PFSK-1 (cell line): ENCODE measurements around the gene LCOR.

ENCODE experiments used
- FOXP2 ChIP-seq: optimal IDR thresholded peaks from 2 replicates; pipeline ENCODE3; 2011; ENCODE audit warnings: borderline replicate concordance, control low read depth, inconsistent platforms; ENCODE audit not compliant: insufficient read depth; ENCODE audit errors: extremely low read length, extremely low read depth
- POLR2AphosphoS5 ChIP-seq: IDR thresholded peaks from 2 replicates; pipeline ENCODE4 v1.6.1; 2012; ENCODE audit warnings: low read depth, mild to moderate bottlenecking, control low read depth, low read length, moderate library complexity
- REST ChIP-seq, 2 experiments: IDR thresholded peaks; 2 replicates each; pipeline versions ENCODE4 v1.6.1 to v1.8.0; 2011 to 2012; ENCODE audit warnings: low read depth in 2 of 2, low read length in 2 of 2, control low read depth in 1 of 2, inconsistent platforms in 1 of 2, mild to moderate bottlenecking in 1 of 2, moderate library complexity in 1 of 2; ENCODE audit not compliant: insufficient read depth in 1 of 2
- SIN3A ChIP-seq: IDR thresholded peaks from 2 replicates; pipeline ENCODE4 v1.6.1; 2012; ENCODE audit warnings: mild to moderate bottlenecking, low read length, moderate library complexity, borderline replicate concordance; ENCODE audit not compliant: insufficient read depth
- TAF1 ChIP-seq: IDR thresholded peaks from 2 replicates; pipeline ENCODE4 v1.6.1; 2012; ENCODE audit warnings: low read length, control low read depth, borderline replicate concordance; ENCODE audit not compliant: insufficient read depth

LCOR gene

GRCh38 chr10:96895662-96896424, 63.7 kb downstream of the LCOR start:
- TF ChIP-seq SIN3A: no peak
- no peak for TF ChIP-seq REST (IDR thresholded peaks at IDR 0.05; ENCODE audit: insufficient read depth in 1 of 2, low read depth in 2 of 2, low read length in 2 of 2)

GRCh38 chr10:96896884-96897589, 64.9 kb downstream of the LCOR start:
- no peak for TF ChIP-seq FOXP2
- TF ChIP-seq POLR2AphosphoS5: no peak
- no peak for TF ChIP-seq SIN3A
- TF ChIP-seq TAF1: no peak
- TF ChIP-seq REST (IDR thresholded peaks at IDR 0.05; ENCODE audit: insufficient read depth in 1 of 2, low read depth in 2 of 2, low read length in 2 of 2): no peak

- TF ChIP-seq REST (IDR thresholded peaks at IDR 0.05; ENCODE audit: insufficient read depth in 1 of 2, low read depth in 2 of 2, low read length in 2 of 2) (no peak), POLR2AphosphoS5 (no peak), TAF1 (no peak), SIN3A (no peak), FOXP2 (no peak)
Observed at GRCh38 chr10:96902117-96902516, 70.0 kb downstream of the LCOR start.

GRCh38 chr10:96902731-96903358, 70.7 kb downstream of the LCOR start:
- no peak for TF ChIP-seq FOXP2
- no peak for TF ChIP-seq REST (IDR thresholded peaks at IDR 0.05; ENCODE audit: insufficient read depth in 1 of 2, low read depth in 2 of 2, low read length in 2 of 2)
- no peak for TF ChIP-seq POLR2AphosphoS5
- TF ChIP-seq TAF1: no peak
- no peak for TF ChIP-seq SIN3A
